HepG2 (cell line): ENCODE measurements around the gene POLRMT. TPM values are rescaled to one million over a fixed set of nuclear protein-coding genes. Genes with fewer than 3 reads are reported as not detected.

Experiments
- ATAC-seq: fragments of 200-7000 bp; cut with Tn5 transposase; 3 replicates; pipeline ENCODE4 v1.9.1; 2020; ENCODE audit warnings: mild to moderate bottlenecking, moderate library complexity
- BruUV-seq: library from RNA; stranded (reverse); fragments of 400-500 nt; replicated peaks from 2 replicates; lab custom pipeline; 2021; lab: Mats Ljungman, UMichigan
- CTCF ChIA-PET: fragments of 300-600 bp; formaldehyde crosslinking; extraction: SDS; loops from one replicate; lab custom pipeline; 2021; ENCODE audit warnings: low total read pairs, inconsistent platforms, low intra/inter-chr PET ratio; lab: Yijun Ruan, JAX
- POLR2A ChIA-PET: fragments of 350-600 bp; sonication (Branson Sonifier 250); formaldehyde crosslinking; loops from one replicate; lab custom pipeline; 2020; ENCODE audit warnings: antibody characterized with exemption, inconsistent platforms; lab: Yijun Ruan, JAX
- DNase-seq: peaks from one replicate; pipeline ENCODE4 v3.0.0-alpha.2; 2015; ENCODE audit warnings: low spot score
- FAIRE-seq: peaks from 3 replicates; lab custom pipeline; 2011; peaks lifted over from hg19 to GRCh38; lab: Jason Lieb, UNC
- H2AFZ ChIP-seq: one replicate; pipeline ENCODE4 v1.6.1; 2011; ENCODE audit warnings: low read length, inconsistent platforms
- H3K27ac ChIP-seq: fragments of 300-600 bp; 3 replicates; pipeline ENCODE4 v1.8.0; 2011; ENCODE audit warnings: mixed run types, mild to moderate bottlenecking, mixed read lengths, low read length, inconsistent platforms; ENCODE audit not compliant: insufficient read depth; ENCODE audit errors: extremely low read length
- H3K27me3 ChIP-seq, 2 experiments: fragments of 200-600 bp in 1 of 2; 2 replicates in 1 of 2; 3 replicates in 1 of 2; pipeline versions ENCODE4 v1.6.0 to v1.8.0; 2011; ENCODE audit warnings: low read length in 2 of 2, mild to moderate bottlenecking in 2 of 2, moderate library complexity in 2 of 2, inconsistent platforms in 1 of 2; ENCODE audit not compliant: insufficient read depth in 2 of 2, control insufficient read depth in 1 of 2
- H3K36me3 ChIP-seq, 2 experiments: fragments of 200-600 bp in 1 of 2; replicated peaks in 1 of 2; 2 replicates in 1 of 2; 3 replicates in 1 of 2; pipeline versions ENCODE4 v1.5.1 to v1.8.0; 2011; ENCODE audit warnings: low read length in 2 of 2, inconsistent platforms in 1 of 2; ENCODE audit not compliant: insufficient read depth in 2 of 2, control insufficient read depth in 1 of 2
- H3K4me1 ChIP-seq: 2 replicates; pipeline ENCODE4 v1.5.1; 2012; ENCODE audit warnings: low read length, inconsistent platforms; ENCODE audit not compliant: insufficient read depth
- H3K4me2 ChIP-seq: 2 replicates; pipeline ENCODE4 v1.6.0; 2011; ENCODE audit warnings: low read depth, low read length, inconsistent platforms
- H3K4me3 ChIP-seq, 3 experiments: fragments of 200-600 bp in 1 of 3; sonication (generic), shearing (Covaris generic) in 1 of 3; replicated peaks in 1 of 3; 2 replicates each; pipeline ENCODE4 v1.5.1; 2011 to 2016; ENCODE audit warnings: low read length in 3 of 3, inconsistent platforms in 2 of 3, low read depth in 2 of 3, mild to moderate bottlenecking in 2 of 3, control low read depth in 1 of 3, mixed read lengths in 1 of 3; ENCODE audit not compliant: insufficient read depth in 1 of 3
- H3K79me2 ChIP-seq: one replicate; pipeline ENCODE4 v1.6.1; 2011; ENCODE audit warnings: low read length, inconsistent platforms; ENCODE audit not compliant: insufficient read depth
- H3K9ac ChIP-seq: 2 replicates; pipeline ENCODE4 v1.6.0; 2011; ENCODE audit warnings: mild to moderate bottlenecking, low read depth, low read length, inconsistent platforms; ENCODE audit not compliant: insufficient read depth
- H3K9me3 ChIP-seq: 2 replicates; pipeline ENCODE4 v1.5.1; 2012; ENCODE audit warnings: mild to moderate bottlenecking, low read length
- H4K20me1 ChIP-seq: 2 replicates; pipeline ENCODE4 v1.6.0; 2011; ENCODE audit warnings: inconsistent platforms, mild to moderate bottlenecking, low read length, moderate library complexity; ENCODE audit not compliant: insufficient read depth
- AGO2 ChIP-seq: fragments of 200-400 bp; formaldehyde crosslinking; optimal IDR thresholded peaks from 2 replicates; pipeline ENCODE3; 2017; ENCODE audit warnings: mild to moderate bottlenecking, low read depth, low read length, moderate library complexity
- GLI4 ChIP-seq: sonication (generic); formaldehyde crosslinking; IDR thresholded peaks from 2 replicates; pipeline ENCODE4 v1.5.1; 2020; ENCODE audit warnings: missing genetic modification reagents, mild to moderate bottlenecking, moderate library complexity, borderline replicate concordance
- HNRNPL ChIP-seq: fragments of 200-400 bp; formaldehyde crosslinking; IDR thresholded peaks from 2 replicates; pipeline ENCODE4 v1.6.1; 2017; ENCODE audit warnings: mild to moderate bottlenecking, low read depth, low read length
- ZBTB38 ChIP-seq: sonication (generic); formaldehyde crosslinking; IDR thresholded peaks from 2 replicates; pipeline ENCODE4 v1.5.1; 2020; ENCODE audit warnings: mild to moderate bottlenecking, missing genetic modification reagents
- ZFP37 ChIP-seq: sonication (generic); formaldehyde crosslinking; IDR thresholded peaks from 2 replicates; pipeline ENCODE4 v1.4.0; 2020; ENCODE audit warnings: missing genetic modification reagents, borderline replicate concordance
- ZNF550 ChIP-seq: sonication (generic); formaldehyde crosslinking; IDR thresholded peaks from 2 replicates; pipeline ENCODE4 v1.4.0; 2020; ENCODE audit warnings: mild to moderate bottlenecking, missing genetic modification reagents, borderline replicate concordance
- ZNF678 ChIP-seq: sonication (generic); formaldehyde crosslinking; IDR thresholded peaks from 2 replicates; pipeline ENCODE4 v1.4.0; 2020; ENCODE audit warnings: mild to moderate bottlenecking, missing genetic modification reagents
- WGBS: methylation state at CpG from one replicate; pipeline ENCODE4 v1.1.6; 2017; ENCODE audit warnings: low lambda C conversion rate; 5-methylcytosine and 5-hydroxymethylcytosine counted together
- in situ Hi-C: cut with HindIII; loops from 2 replicates; pipeline ENCODE4 v1.10.0; 2017; ENCODE audit warnings: low pct_unique_long_range_greater_than_20kb; ENCODE audit not compliant: extremely low pct_ligation_motif_present
- intact Hi-C: fragments of 100-400 bp; cut with micrococcal nuclease; formaldehyde crosslinking; loops from one replicate; pipeline ENCODE4 v1.10.0; 2022; ENCODE audit not compliant: unreplicated experiment
- polyA plus RNA-seq, 8 experiments: library from polyadenylated mRNA; depleted of rRNA in 3 of 8; stranded (reverse) in 7 of 8; unstranded in 1 of 8; fragments of >200 nt; fragmentation: Illumina TruSeq in 4 of 8; extraction: Trizol in 4 of 8; gene quantifications; 2 replicates each; pipeline versions ENCODE4 v1.2.1 to v1.2.3, GENCODE V29; 2011 to 2016; ENCODE audit warnings: low read depth in 4 of 8, missing spikeins in 1 of 8, mixed read lengths in 1 of 8; ENCODE audit not compliant: insufficient read depth in 1 of 8
- total RNA-seq, 5 experiments: library from RNA; depleted of rRNA; stranded (reverse); fragments of >200 nt; fragmentation: Illumina TruSeq; extraction: Trizol; gene quantifications; 2 replicates each; pipeline ENCODE4 v1.2.3, GENCODE V29; 2016; ENCODE audit warnings: low read depth in 1 of 5
- TF ChIP-seq, protein P1 (sequence below): sonication (generic); formaldehyde crosslinking; IDR thresholded peaks from 2 replicates; pipeline ENCODE4 v1.5.0; 2020; ENCODE audit warnings: mild to moderate bottlenecking, missing genetic modification reagents

POLRMT gene
- total and polyA plus RNA-seq, 2 of the 13 experiments (the other 11 are each of a cell fraction or from before 2014, with no cell fraction given) = 78.0 to 101 TPM

DNA sequence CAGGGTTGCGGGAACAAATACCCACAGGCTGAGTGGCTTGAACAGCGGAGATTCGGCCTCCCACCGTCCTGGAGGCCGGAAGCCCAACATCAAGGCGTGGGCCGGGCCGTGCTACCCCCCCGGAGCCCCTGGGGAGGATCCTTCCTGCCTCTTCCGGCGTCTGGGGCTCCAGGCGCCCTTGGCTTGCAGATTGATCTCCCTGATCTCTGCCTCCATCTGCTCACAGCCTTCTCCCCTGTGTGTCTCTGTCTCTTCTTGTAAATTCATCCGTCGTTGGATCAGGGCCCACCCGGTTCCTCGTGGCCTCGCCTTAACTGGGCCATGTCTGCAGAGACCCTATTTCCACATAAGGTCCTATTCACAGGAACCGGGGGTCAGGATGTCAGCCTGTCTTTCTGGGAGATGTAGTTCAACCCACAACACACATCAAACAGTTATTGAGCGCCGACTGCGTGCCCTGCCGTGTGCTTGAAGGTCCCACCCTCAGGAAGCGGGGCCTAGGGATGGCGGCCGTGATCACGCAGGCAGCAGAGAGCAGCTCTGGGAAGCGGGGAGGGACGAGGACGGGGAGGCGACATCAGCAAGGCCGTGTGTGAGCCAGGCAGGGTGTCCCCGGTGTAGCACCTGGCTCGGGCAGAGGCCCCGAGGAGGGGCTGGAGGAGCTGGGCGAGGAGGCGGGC, 22.4 kb downstream of the POLRMT start:
- no peak overlapping the region for H3K9ac ChIP-seq
- no peak overlapping the region for H2AFZ ChIP-seq
- CTCF ChIA-PET = no interaction called here
- DNase-seq (no peak), FAIRE-seq (no peak), ATAC-seq (no peak)
- BruUV-seq = no TSS peak
- in situ Hi-C loops = no loop called here
- no peak overlapping the region for H3K4me2 ChIP-seq
- intact Hi-C loops = no loop called here
- H3K27me3 ChIP-seq = no peaks in the 10 kb centered on the region
- H3K27ac ChIP-seq = no peak overlapping the region
- H3K4me1 ChIP-seq = no peaks in the 10 kb centered on the region
- H3K4me3 ChIP-seq = no peak overlapping the region
- peaks cover 3 to 4% of the 10 kb centered on the region in 2 experiments; a peak in 2 of 5 replicates for H3K36me3 ChIP-seq
- 91% methylated on average over 28 of the region's 36 CpGs for WGBS
- POLR2A ChIA-PET = no interaction called here
- H3K79me2 ChIP-seq = no peaks in the 10 kb centered on the region
- TF ChIP-seq GLI4 = no peak
- TF ChIP-seq ZNF678 (CRISPR knock-in tag) = no peak
- TF ChIP-seq ZNF550 = no peak
- peak; percentile 32 for TF ChIP-seq AGO2
- no peak for TF ChIP-seq ZFP37 (CRISPR knock-in tag)
- no peak for TF ChIP-seq ZBTB38
- H4K20me1 ChIP-seq = no peaks in the 10 kb centered on the region
- H3K9me3 ChIP-seq = no peaks in the 10 kb centered on the region

GRCh38 chr19:610071-610800, 23.1 kb downstream of the POLRMT start:
- DNase-seq (no peak), ATAC-seq (no peak), FAIRE-seq (no peak)
- no peaks in the 10 kb centered on the region for H4K20me1 ChIP-seq
- ChIA-PET CTCF (no interaction called here), POLR2A (no interaction called here)
- no peak overlapping the region for H2AFZ ChIP-seq
- no peaks in the 10 kb centered on the region for H3K4me1 ChIP-seq
- no peaks in the 10 kb centered on the region for H3K9me3 ChIP-seq
- WGBS = 82% methylated on average over 11 of the region's 38 CpGs
- no peak overlapping the region for H3K4me2 ChIP-seq
- no peaks in the 10 kb centered on the region for H3K79me2 ChIP-seq
- TF ChIP-seq, protein P1, sequence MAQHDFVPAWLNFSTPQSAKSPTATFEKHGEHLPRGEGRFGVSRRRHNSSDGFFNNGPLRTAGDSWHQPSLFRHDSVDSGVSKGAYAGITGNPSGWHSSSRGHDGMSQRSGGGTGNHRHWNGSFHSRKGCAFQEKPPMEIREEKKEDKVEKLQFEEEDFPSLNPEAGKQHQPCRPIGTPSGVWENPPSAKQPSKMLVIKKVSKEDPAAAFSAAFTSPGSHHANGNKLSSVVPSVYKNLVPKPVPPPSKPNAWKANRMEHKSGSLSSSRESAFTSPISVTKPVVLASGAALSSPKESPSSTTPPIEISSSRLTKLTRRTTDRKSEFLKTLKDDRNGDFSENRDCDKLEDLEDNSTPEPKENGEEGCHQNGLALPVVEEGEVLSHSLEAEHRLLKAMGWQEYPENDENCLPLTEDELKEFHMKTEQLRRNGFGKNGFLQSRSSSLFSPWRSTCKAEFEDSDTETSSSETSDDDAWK (CRISPR knock-in tag) = no peak
- TF ChIP-seq HNRNPL = 0 out of 2 replicates have a peak, but pooled peaks have one; percentile 40
- no peak overlapping the region for H3K27ac ChIP-seq
- no peak overlapping the region for H3K9ac ChIP-seq
- intact Hi-C loops = no loop called here
- in situ Hi-C loops = no loop called here
- peaks cover 3 to 4% of the 10 kb centered on the region in 2 experiments; a peak in 2 of 5 replicates for H3K36me3 ChIP-seq
- no peak overlapping the region for H3K4me3 ChIP-seq
- BruUV-seq = no TSS peak
- H3K27me3 ChIP-seq = no peaks in the 10 kb centered on the region
